ENCODE results near the gene DST.

DNA sequence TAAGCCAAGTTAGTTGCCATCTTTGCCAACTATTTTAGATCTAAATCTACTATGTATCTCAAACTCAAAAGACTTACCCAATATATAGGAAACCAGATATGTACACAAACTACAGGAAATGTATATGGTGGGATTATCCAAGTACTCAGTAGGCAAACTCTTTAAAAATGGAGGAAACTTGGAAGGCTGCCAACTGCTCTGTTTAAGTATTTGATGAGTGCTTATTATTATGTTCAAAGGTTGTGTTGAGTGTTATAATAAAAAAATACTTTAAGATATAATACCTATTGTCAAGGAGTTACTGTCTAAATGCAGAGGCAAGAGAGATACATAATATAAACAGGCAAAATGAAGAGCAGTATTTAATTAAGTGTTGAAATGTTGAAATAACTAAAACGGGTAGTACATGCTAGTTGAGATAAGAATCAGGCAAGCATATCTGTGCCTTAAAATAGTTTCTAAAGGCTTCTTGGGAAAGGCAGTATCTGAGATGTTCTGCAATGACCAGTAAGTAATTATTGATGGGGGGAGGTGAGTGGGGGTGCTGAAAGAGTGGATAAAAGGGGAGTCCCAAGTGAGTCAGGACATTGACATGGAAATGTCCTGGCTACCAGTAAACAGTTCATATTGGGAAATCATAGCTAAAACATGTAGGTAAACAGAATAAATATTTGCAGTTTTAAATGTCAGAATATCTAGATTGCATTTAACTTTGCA, 6.5 kb upstream of the DST start:
- TF ChIP-seq CREB1 (IDR thresholded peaks at IDR 0.05) (no peak), RXRA (IDR thresholded peaks at IDR 0.05; ENCODE audit: insufficient read depth, low read depth, low read length) (no peak), CHD2 (IDR thresholded peaks at IDR 0.05; ENCODE audit: low read length) (no peak), CBX8 (IDR thresholded peaks at IDR 0.05; ENCODE audit: borderline replicate concordance, low read depth, low read length) (no peak)
- TF ChIP-seq, protein P1, sequence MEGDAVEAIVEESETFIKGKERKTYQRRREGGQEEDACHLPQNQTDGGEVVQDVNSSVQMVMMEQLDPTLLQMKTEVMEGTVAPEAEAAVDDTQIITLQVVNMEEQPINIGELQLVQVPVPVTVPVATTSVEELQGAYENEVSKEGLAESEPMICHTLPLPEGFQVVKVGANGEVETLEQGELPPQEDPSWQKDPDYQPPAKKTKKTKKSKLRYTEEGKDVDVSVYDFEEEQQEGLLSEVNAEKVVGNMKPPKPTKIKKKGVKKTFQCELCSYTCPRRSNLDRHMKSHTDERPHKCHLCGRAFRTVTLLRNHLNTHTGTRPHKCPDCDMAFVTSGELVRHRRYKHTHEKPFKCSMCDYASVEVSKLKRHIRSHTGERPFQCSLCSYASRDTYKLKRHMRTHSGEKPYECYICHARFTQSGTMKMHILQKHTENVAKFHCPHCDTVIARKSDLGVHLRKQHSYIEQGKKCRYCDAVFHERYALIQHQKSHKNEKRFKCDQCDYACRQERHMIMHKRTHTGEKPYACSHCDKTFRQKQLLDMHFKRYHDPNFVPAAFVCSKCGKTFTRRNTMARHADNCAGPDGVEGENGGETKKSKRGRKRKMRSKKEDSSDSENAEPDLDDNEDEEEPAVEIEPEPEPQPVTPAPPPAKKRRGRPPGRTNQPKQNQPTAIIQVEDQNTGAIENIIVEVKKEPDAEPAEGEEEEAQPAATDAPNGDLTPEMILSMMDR (IDR thresholded peaks at IDR 0.05; ENCODE audit: control extremely low read depth in 1 of 3, insufficient read depth in 1 of 3, low read depth in 1 of 3, low read length in 3 of 3), result no peak
